ENCODE measurements around the gene MACROD2.
"Not testable (repeated sequence)": the region's sequence is repeated elsewhere in the genome, so short reads cannot be mapped to it uniquely, and the experiment has no call there.

MACROD2 gene

DNA sequence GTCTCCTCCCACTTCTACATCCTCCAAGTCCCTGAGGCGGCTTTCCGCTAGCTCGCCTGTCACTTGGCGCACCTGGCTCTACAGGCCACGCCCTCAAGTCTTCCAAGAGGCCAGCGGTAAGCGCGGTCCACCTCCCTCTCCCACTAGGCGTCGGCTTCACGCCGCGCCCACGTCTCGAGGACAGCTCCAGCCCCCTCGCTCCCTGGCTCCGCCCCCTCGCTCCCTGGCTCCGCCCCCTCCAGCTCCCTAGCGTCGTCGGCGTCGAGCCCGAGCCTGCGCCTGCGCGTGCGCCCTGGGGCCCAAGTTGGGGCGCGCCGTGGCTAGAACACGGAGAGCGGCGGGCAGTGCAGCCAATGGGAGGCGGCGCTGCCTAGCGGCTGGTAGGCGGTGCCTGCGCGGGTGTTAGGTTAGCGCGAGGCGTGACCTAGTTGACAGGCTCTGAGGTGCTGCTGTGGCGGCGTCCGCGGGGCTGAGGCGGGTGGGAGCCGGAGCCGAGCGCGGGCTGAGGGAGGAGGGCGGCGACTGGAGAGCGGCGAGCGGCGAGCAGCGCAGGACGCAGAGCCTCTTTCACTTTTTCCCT, at the start of gene MACROD2:
Gene MACROD2 (plus strand): TSS at position 431 of the 580 bp plus-strand sequence.
- no peaks in the 10 kb centered on the region for H3K4me1 Mint-ChIP-seq (ENCODE audit: low read depth)

DNA sequence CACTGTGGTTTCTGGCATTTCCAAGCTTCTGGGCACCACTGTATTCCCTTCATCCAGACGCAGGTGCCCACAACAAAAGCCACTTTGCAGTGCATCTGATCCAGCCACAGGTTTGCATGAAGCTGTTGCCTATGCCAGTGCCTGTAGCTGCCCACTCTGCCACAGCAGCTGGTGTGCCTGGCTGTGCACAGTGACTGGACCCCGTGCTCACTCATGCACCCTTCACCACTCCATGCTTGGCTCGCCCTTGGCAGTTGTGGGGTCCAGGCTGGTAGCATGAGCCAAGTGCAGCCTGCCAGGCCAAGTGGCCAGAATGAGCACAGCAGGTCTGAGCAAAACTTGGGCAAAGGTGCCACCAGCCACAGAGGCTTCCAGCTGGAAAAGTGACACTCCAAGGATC, 47.6 kb upstream of the MACROD2 start:
- H3K36me3 Mint-ChIP-seq (ENCODE audit: low read depth): no peaks in the 10 kb centered on the region
- no peak overlapping the region for H3K27ac Mint-ChIP-seq
- no peaks in the 10 kb centered on the region for H3K4me1 Mint-ChIP-seq (ENCODE audit: low read depth)
- no peak for DNase-seq (ENCODE audit: low spot score)
- H3K27me3 Mint-ChIP-seq (ENCODE audit: low read depth): no peaks in the 10 kb centered on the region
- H3K4me3 Mint-ChIP-seq: no peak overlapping the region
- H3K9me3 Mint-ChIP-seq: no peaks in the 10 kb centered on the region

More for the DNA sequence above, at the start of gene MACROD2:
- H3K27ac Mint-ChIP-seq: no peak within 1 kb of the TSS
- peak within 1 kb of the TSS; percentile 58 for H3K4me3 Mint-ChIP-seq
- peaks cover 14% of the 10 kb centered on the region for H3K9me3 Mint-ChIP-seq
- no peaks in the 10 kb centered on the region for H3K36me3 Mint-ChIP-seq (ENCODE audit: low read depth)
- H3K27me3 Mint-ChIP-seq (ENCODE audit: low read depth): peaks cover 15% of the 10 kb centered on the region
- DNase-seq (ENCODE audit: low spot score): peak; percentile 18

DNA sequence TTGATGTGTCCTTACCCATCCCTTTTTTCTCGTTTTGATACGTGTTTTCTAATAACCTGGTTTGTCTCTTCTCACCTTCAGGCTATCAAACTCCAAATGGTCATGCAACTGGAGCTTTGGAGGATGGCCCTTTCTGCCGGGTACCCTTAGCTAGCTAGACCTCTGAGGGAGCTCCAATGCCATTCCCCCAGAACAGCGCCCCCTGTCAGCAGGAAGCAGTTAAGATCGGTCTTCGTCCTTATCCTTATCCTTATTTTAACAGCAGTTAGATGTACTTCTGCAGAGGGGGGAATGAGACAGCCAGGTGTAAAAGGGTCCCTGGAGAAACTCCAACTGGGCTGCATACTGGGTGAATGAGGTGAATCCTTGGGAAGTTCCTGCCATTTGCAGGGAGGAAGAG, 42.1 kb upstream of the MACROD2 start:
- H3K27me3 Mint-ChIP-seq (ENCODE audit: low read depth): no peaks in the 10 kb centered on the region
- no peak overlapping the region for H3K27ac Mint-ChIP-seq
- H3K36me3 Mint-ChIP-seq (ENCODE audit: low read depth): no peaks in the 10 kb centered on the region
- no peak for DNase-seq (ENCODE audit: low spot score)
- H3K9me3 Mint-ChIP-seq: no peaks in the 10 kb centered on the region
- no peak overlapping the region for H3K4me3 Mint-ChIP-seq
- no peaks in the 10 kb centered on the region for H3K4me1 Mint-ChIP-seq (ENCODE audit: low read depth)

DNA sequence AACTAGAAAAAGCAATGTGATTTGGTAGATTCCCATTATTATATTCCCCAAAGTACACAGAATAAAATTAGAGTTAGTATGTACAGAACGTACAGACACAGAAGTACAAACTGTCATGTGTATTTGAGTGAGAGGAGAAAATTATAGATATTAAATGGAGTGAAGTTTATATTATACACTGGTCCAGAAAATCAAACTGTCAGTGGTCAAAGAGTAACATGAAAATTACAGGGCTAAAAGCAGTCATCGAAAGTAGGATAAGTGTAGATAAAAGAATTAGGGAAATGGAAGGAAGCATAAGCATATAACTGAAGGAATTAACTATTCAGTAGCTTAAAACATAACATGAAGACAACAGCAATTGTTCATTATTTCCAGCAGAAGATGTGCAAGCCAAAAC, 35.2 kb upstream of the MACROD2 start:
- H3K27me3 Mint-ChIP-seq (ENCODE audit: low read depth): no peaks in the 10 kb centered on the region
- H3K4me1 Mint-ChIP-seq (ENCODE audit: low read depth): no peaks in the 10 kb centered on the region
- DNase-seq (ENCODE audit: low spot score): no peak
- no peaks in the 10 kb centered on the region for H3K36me3 Mint-ChIP-seq (ENCODE audit: low read depth)
- no peak overlapping the region for H3K27ac Mint-ChIP-seq
- no peaks in the 10 kb centered on the region for H3K9me3 Mint-ChIP-seq
- H3K4me3 Mint-ChIP-seq: no peak overlapping the region

DNA sequence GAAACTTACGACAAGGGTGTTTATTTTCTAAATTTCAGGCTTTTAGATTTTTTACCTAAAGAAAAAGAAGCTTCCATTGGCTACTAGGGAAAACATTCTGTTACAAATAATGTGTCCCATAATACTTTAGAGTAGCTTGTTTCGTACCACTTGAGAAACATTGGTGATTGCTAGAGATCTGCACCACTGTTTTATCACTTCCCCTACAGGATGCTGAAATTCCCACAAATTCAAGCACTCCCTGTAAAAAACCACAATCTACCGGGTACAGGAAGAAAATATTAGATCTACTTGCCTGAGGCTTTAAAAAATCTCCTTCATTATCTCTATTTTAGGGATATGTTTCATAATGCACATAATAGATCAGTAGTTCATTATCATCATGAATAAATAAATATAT, 34.8 kb upstream of the MACROD2 start:
- no peaks in the 10 kb centered on the region for H3K9me3 Mint-ChIP-seq
- H3K27ac Mint-ChIP-seq: no peak overlapping the region
- H3K36me3 Mint-ChIP-seq (ENCODE audit: low read depth): no peaks in the 10 kb centered on the region
- H3K4me3 Mint-ChIP-seq: no peak overlapping the region
- no peaks in the 10 kb centered on the region for H3K27me3 Mint-ChIP-seq (ENCODE audit: low read depth)
- DNase-seq (ENCODE audit: low spot score): no peak
- no peaks in the 10 kb centered on the region for H3K4me1 Mint-ChIP-seq (ENCODE audit: low read depth)

DNA sequence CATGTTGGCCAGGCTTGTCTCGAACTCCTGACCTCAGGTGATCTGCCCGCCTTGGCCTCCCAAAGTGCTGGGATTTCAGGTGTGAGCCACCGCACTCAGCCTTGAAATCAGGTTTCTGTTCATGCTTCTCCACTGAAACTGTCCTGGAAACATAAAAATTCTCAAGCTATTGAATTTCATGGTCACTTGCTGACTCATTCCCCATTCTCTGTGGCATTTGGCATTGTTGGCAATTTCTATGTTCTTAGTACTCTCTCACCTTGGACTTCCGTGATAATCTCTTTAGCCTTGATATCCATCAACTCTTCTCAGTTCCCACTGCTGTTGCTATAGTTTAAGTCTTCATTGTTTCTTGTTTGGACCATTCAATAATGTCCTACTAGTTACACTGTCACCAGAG, 11.1 kb upstream of the MACROD2 start:
- Mint-ChIP-seq H3K4me1 (ENCODE audit: low read depth) (no peaks in the 10 kb centered on the region), H3K36me3 (ENCODE audit: low read depth) (no peaks in the 10 kb centered on the region), H3K27me3 (ENCODE audit: low read depth) (no peaks in the 10 kb centered on the region), H3K27ac (no peak overlapping the region), H3K4me3 (no peak overlapping the region), H3K9me3 (peaks cover 3% of the 10 kb centered on the region)
- DNase-seq (ENCODE audit: low spot score): no peak

DNA sequence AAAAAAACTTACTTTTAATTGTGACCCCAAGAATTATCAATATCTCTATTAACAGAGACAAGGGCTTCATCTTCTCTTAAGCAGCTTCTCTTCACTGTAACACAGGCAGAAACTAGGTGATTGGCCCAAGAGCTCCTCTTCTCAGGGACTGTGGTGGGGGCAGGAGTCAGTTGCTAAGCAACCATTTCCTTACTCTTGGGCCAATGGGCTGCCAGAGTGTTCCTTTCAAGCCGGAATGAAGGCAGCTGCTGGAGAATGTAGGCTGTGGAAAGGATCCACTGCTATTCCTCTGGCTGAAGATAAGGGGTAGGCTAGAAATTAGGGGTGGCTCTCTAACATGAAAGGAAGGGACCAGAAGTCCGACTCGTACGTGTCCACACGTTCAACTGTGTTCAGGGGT, 4.9 kb upstream of the MACROD2 start, which contains the start of gene SEL1L2:
Gene SEL1L2 (minus strand): TSS at position 150 of the 400 bp plus-strand sequence. CDS start 80 bp downstream, at position 70.
- H3K27me3 Mint-ChIP-seq (ENCODE audit: low read depth): peaks cover 4% of the 10 kb centered on the region

DNA sequence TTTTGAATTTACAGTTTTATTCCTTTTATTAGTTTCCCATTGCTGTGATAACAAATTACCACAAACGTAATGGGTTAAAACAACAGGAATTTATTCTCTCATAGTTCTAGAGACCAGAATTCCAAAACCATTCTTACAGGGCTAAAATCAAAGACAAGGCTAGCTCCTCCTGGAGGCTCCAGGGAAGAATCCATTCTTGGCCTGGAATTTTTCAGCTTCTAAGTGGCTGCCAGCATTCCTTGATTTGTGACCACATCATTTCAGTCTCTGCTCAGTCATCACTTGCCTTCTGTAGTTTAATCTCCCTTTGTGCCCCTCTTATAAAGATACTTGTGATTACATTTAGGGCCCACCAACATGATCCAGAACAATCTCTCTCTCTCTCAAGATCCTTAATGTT, 4.0 kb upstream of the MACROD2 start:
- H3K4me1 Mint-ChIP-seq (ENCODE audit: low read depth): no peaks in the 10 kb centered on the region
- H3K9me3 Mint-ChIP-seq: peaks cover 18% of the 10 kb centered on the region
- H3K36me3 Mint-ChIP-seq (ENCODE audit: low read depth): no peaks in the 10 kb centered on the region
- DNase-seq (ENCODE audit: low spot score): no peak
- no peak overlapping the region for H3K27ac Mint-ChIP-seq
- peaks cover 7% of the 10 kb centered on the region for H3K27me3 Mint-ChIP-seq (ENCODE audit: low read depth)
- H3K4me3 Mint-ChIP-seq: no peak overlapping the region

More for the DNA sequence above, 4.9 kb upstream of the MACROD2 start, which contains the start of gene SEL1L2:
- H3K4me3 Mint-ChIP-seq: no peak within 1 kb of the TSS
- no peaks in the 10 kb centered on the region for H3K36me3 Mint-ChIP-seq (ENCODE audit: low read depth)
- H3K27ac Mint-ChIP-seq: no peak within 1 kb of the TSS
- H3K9me3 Mint-ChIP-seq: peaks cover 18% of the 10 kb centered on the region
- no peaks in the 10 kb centered on the region for H3K4me1 Mint-ChIP-seq (ENCODE audit: low read depth)
- DNase-seq (ENCODE audit: low spot score): no peak

DNA sequence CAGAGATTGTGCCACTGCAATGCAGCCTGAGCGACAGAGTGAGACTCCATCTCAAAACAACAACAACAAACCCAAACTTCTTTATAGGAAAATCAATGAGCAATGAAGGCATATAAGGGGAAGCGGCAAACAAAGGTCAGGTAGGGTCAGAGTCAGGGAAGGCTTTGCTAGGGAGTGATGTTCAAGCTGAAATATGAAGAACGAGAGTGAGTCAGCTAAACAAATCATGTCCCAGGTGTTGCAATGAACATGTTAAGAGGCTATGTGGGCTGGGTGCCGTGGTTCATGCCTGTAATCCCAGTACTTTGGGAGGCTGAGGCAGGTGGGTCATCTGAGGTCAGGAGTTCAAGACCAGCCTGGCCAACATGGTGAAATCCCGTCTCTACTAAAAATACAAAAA, 3.4 kb upstream of the MACROD2 start:
- H3K4me3 Mint-ChIP-seq; H3K36me3 Mint-ChIP-seq (ENCODE audit: low read depth); H3K4me1 Mint-ChIP-seq (ENCODE audit: low read depth): not testable (repeated sequence)

DNA sequence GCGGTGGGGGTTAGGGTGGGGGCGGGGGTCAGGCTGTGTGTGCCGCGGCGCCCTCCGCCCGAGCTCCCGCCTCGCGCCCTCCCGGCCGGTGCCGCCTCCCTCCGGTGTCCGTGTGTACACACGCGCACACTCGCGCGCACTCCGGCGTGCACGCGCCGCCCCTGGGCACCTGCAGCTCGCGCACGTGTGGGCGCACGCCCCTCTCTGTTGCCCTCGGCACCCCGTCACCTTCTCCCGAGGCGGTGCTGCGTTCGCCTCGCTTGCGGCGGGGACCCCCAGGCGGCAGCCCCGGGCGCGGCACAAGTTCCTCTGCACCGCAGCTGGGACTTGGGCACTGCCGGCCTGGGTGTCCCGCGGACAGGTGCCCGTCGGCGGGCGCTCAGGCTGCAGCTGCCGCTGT, 525 bp downstream of the MACROD2 start:
- DNase-seq (ENCODE audit: low spot score): no peak
- H3K4me1 Mint-ChIP-seq (ENCODE audit: low read depth): no peaks in the 10 kb centered on the region
- H3K27ac Mint-ChIP-seq: no peak overlapping the region
- H3K4me3 Mint-ChIP-seq: no peak overlapping the region
- no peaks in the 10 kb centered on the region for H3K36me3 Mint-ChIP-seq (ENCODE audit: low read depth)
- H3K27me3 Mint-ChIP-seq (ENCODE audit: low read depth): peaks cover 15% of the 10 kb centered on the region
- peaks cover 14% of the 10 kb centered on the region for H3K9me3 Mint-ChIP-seq

More for the DNA sequence above, 3.4 kb upstream of the MACROD2 start:
- not testable (repeated sequence) for H3K27ac Mint-ChIP-seq; DNase-seq (ENCODE audit: low spot score)
- H3K27me3 Mint-ChIP-seq (ENCODE audit: low read depth): peaks cover 13% of the 10 kb centered on the region
- H3K9me3 Mint-ChIP-seq: peaks cover 18% of the 10 kb centered on the region

DNA sequence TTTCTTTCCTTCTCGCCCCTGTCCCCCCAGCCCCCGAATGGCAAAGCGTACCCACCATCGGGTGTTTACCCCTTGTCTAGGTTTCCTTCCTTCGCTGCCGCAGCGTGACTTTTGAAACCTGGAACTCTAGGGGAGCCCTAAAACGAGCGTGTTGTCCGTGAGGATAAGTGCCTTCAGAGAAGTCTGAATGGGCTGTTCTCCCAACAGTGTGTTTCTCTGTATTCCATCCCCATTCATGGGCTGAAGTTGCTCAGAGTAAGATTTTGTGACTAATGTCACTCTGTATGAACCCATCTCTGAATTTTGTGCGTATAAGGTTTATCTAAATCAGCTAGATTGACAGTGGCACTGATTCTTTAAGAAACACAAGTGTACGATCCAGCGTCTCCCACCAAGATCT, 949 bp downstream of the MACROD2 start:
- Mint-ChIP-seq H3K36me3 (ENCODE audit: low read depth) (no peaks in the 10 kb centered on the region), H3K9me3 (peaks cover 14% of the 10 kb centered on the region), H3K4me1 (ENCODE audit: low read depth) (no peaks in the 10 kb centered on the region), H3K27me3 (ENCODE audit: low read depth) (peaks cover 15% of the 10 kb centered on the region), H3K27ac (no peak overlapping the region), H3K4me3 (peak overlapping the region; percentile 58)
- no peak for DNase-seq (ENCODE audit: low spot score)

DNA sequence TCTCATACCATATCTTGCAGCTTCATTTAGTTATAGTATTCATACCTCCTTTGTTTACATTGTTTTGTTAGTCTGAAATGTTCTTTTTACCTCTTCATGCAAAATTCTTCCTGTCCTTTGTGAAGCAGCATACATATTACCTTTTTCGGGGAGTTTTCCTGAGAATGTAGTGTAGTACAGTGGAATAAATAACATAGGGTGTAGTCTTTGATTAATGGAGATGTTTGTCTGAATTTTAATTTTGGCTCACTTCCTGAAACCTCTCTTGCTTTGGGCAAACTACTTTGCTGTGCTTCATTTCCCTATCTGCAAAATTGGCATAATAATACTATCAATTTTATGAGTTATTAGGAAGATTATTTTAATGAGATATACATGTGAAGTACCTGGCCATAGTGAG, 5.6 kb downstream of the MACROD2 start:
- H3K9me3 Mint-ChIP-seq: no peaks in the 10 kb centered on the region
- no peak for DNase-seq (ENCODE audit: low spot score)
- H3K27me3 Mint-ChIP-seq (ENCODE audit: low read depth): peaks cover 11% of the 10 kb centered on the region
- H3K4me3 Mint-ChIP-seq: no peak overlapping the region
- no peaks in the 10 kb centered on the region for H3K36me3 Mint-ChIP-seq (ENCODE audit: low read depth)
- H3K27ac Mint-ChIP-seq: no peak overlapping the region
- no peaks in the 10 kb centered on the region for H3K4me1 Mint-ChIP-seq (ENCODE audit: low read depth)

DNA sequence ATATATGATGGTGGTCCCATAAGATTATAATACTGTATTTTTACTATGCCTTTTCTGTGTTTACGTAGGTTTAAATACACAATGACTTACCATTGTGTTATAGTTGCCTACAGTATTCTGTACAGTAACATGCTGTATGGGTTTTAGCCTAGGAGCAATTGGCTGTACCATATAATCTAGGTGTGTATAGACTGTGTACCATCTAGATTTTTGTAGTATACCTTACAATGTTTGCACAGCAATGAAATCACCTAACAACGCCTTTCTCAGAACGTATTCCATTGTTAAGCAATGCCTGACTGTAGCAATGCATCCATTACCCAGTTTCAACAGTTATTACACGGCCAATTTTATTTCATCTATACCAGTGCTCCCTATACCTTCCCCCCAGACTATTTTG, 10.7 kb downstream of the MACROD2 start:
- Mint-ChIP-seq H3K27me3 (ENCODE audit: low read depth) (no peaks in the 10 kb centered on the region), H3K27ac (no peak overlapping the region), H3K9me3 (no peaks in the 10 kb centered on the region), H3K4me3 (no peak overlapping the region), H3K4me1 (ENCODE audit: low read depth) (no peaks in the 10 kb centered on the region), H3K36me3 (ENCODE audit: low read depth) (no peaks in the 10 kb centered on the region)
- DNase-seq (ENCODE audit: low spot score): no peak

DNA sequence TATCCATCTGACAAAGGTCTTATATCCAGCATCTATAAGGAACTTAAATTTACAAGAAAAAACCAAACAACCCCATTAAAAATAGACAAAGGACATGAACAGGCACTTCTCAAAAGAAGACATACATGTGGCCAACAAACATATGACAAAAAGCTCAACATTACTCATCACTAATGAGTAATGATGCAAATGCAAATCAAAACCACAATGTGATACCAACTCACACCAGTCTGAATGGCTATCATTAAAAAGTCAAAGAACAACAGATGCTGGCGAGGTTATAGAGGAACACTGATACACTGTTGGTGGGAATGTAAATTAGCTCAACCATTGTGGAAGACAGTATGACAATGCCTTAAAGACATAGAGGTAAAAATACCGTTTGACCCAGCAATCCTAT, 13.9 kb downstream of the MACROD2 start:
- Mint-ChIP-seq H3K9me3 (peaks cover 4% of the 10 kb centered on the region), H3K4me1 (ENCODE audit: low read depth) (no peaks in the 10 kb centered on the region), H3K27ac (no peak overlapping the region), H3K36me3 (ENCODE audit: low read depth) (no peaks in the 10 kb centered on the region), H3K4me3 (no peak overlapping the region), H3K27me3 (ENCODE audit: low read depth) (no peaks in the 10 kb centered on the region)
- no peak for DNase-seq (ENCODE audit: low spot score)

DNA sequence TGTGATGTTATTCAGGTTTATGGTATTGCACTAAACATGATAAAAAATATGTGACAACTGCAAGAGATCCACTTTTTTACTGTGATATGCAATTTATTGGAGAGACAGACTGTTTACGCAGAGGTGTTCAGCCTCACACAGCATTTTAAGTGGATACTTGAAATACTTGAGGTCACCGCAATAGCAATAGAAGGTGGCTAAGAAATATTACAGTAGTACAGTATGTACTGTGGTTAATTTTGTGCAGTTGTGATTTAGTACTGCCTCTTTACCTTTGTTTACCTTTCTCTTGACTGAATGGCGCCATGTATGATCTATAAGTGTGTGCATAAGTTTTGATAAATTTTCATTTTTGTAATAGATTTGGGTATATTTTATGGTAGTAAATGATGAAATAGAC, 17.4 kb downstream of the MACROD2 start:
- H3K36me3 Mint-ChIP-seq (ENCODE audit: low read depth): no peaks in the 10 kb centered on the region
- DNase-seq (ENCODE audit: low spot score): no peak
- H3K27me3 Mint-ChIP-seq (ENCODE audit: low read depth): no peaks in the 10 kb centered on the region
- peaks cover 16% of the 10 kb centered on the region for H3K9me3 Mint-ChIP-seq
- H3K4me3 Mint-ChIP-seq: no peak overlapping the region
- no peak overlapping the region for H3K27ac Mint-ChIP-seq
- no peaks in the 10 kb centered on the region for H3K4me1 Mint-ChIP-seq (ENCODE audit: low read depth)
